OCI-LY7 (cell line): ENCODE measurements around the gene TOP1. TPM values are rescaled to one million over a fixed set of nuclear protein-coding genes. Genes with fewer than 3 reads are reported as not detected.

Experiments
- BruUV-seq: library from RNA; stranded (reverse); fragments of 400-500 nt; replicated peaks from 2 replicates; lab custom pipeline; 2021; lab: Mats Ljungman, UMichigan
- CTCF ChIA-PET: fragments of 300-600 bp; sonication (Branson Sonifier 250); formaldehyde crosslinking; loops from one replicate; lab custom pipeline; 2022; ENCODE audit warnings: antibody characterized with exemption; ENCODE audit not compliant: unreplicated experiment; lab: Charles Lee
- POLR2A ChIA-PET: fragments of 300-600 bp; sonication (Branson Sonifier 250); formaldehyde crosslinking; loops from one replicate; lab custom pipeline; 2022; ENCODE audit warnings: antibody characterized with exemption; lab: Charles Lee
- DNase-seq: peaks from one replicate; pipeline ENCODE4 v3.0.0-alpha.2; 2015; ENCODE audit warnings: low spot score
- H2AFZ ChIP-seq: fragments of 200-600 bp; sonication (generic), shearing (Covaris generic); 2 replicates; pipeline ENCODE4 v1.6.1; 2014; ENCODE audit warnings: mild to moderate bottlenecking, antibody characterized with exemption, low read length, moderate library complexity
- H3K27ac ChIP-seq: fragments of 200-600 bp; sonication (generic); 2 replicates; pipeline ENCODE4 v1.5.1; 2014; ENCODE audit warnings: mixed run types, low read depth, mild to moderate bottlenecking, moderate library complexity, low read length, inconsistent platforms; ENCODE audit not compliant: poor library complexity, severe bottlenecking
- H3K36me3 ChIP-seq: fragments of 200-600 bp; sonication (generic); 2 replicates; pipeline ENCODE4 v1.6.1; 2014; ENCODE audit warnings: mild to moderate bottlenecking, antibody characterized with exemption, low read length, moderate library complexity, mixed read lengths; ENCODE audit not compliant: insufficient read depth
- H3K4me1 ChIP-seq: fragments of 200-600 bp; sonication (generic); 2 replicates; pipeline ENCODE4 v1.5.1; 2014; ENCODE audit warnings: mild to moderate bottlenecking, low read length; ENCODE audit not compliant: insufficient read depth, poor library complexity, severe bottlenecking
- H3K4me2 ChIP-seq: fragments of 200-600 bp; sonication (generic); 2 replicates; pipeline ENCODE4 v1.6.1; 2014; ENCODE audit warnings: mild to moderate bottlenecking, low read length
- H3K4me3 ChIP-seq: fragments of 200-600 bp; sonication (generic); 2 replicates; pipeline ENCODE4 v1.5.1; 2014; ENCODE audit warnings: mild to moderate bottlenecking, low read depth, low read length; ENCODE audit not compliant: poor library complexity, severe bottlenecking
- H3K79me2 ChIP-seq: fragments of 200-600 bp; sonication (generic); 2 replicates; pipeline ENCODE4 v1.6.1; 2016; ENCODE audit warnings: low read depth, mild to moderate bottlenecking, low read length, moderate library complexity, mixed read lengths; ENCODE audit not compliant: insufficient read depth
- H3K9me2 ChIP-seq: fragments of 200-600 bp; sonication (generic); 2 replicates; pipeline ENCODE4 v1.6.1; 2016; ENCODE audit warnings: mild to moderate bottlenecking, low read length, mixed read lengths; ENCODE audit not compliant: insufficient read depth
- H3K9me3 ChIP-seq: fragments of 200-600 bp; sonication (generic); 2 replicates; pipeline ENCODE4 v1.6.1; 2014; ENCODE audit warnings: mild to moderate bottlenecking, mixed run types, low read length, mixed read lengths
- H4K20me1 ChIP-seq: fragments of 200-600 bp; sonication (generic); 2 replicates; pipeline ENCODE4 v1.6.1; 2014; ENCODE audit warnings: mild to moderate bottlenecking, antibody characterized with exemption, low read length, moderate library complexity, mixed read lengths; ENCODE audit not compliant: insufficient read depth
- EZH2phosphoT487 ChIP-seq: fragments of 200-600 bp; sonication (generic); IDR thresholded peaks from 2 replicates; pipeline ENCODE4 v1.6.1; 2018; ENCODE audit warnings: low read depth, borderline replicate concordance, mild to moderate bottlenecking, mixed run types, antibody characterized with exemption, low read length, moderate library complexity, mixed read lengths
- intact Hi-C: fragments of 100-400 bp; cut with micrococcal nuclease; formaldehyde crosslinking; loops from one replicate; pipeline ENCODE4 v1.10.0; 2022; ENCODE audit not compliant: unreplicated experiment
- total RNA-seq, 2 experiments: library from RNA; depleted of rRNA in 1 of 2; stranded (reverse); fragments of >200 nt in 1 of 2; shearing (Covaris generic) in 1 of 2; gene quantifications; 2 replicates each; pipeline ENCODE4 v1.2.3, GENCODE V29; 2014 to 2022
- TF ChIP-seq, protein P1 (sequence below): fragments of 200-600 bp; sonication (generic); conservative IDR thresholded peaks from 2 replicates; pipeline ENCODE4 v1.5.1; 2014; ENCODE audit warnings: mild to moderate bottlenecking, antibody characterized with exemption, low read length, moderate library complexity, mixed read lengths

TOP1 gene
- total RNA-seq, 2 experiments from 2014 or later: 44.6 to 200 TPM

DNA sequence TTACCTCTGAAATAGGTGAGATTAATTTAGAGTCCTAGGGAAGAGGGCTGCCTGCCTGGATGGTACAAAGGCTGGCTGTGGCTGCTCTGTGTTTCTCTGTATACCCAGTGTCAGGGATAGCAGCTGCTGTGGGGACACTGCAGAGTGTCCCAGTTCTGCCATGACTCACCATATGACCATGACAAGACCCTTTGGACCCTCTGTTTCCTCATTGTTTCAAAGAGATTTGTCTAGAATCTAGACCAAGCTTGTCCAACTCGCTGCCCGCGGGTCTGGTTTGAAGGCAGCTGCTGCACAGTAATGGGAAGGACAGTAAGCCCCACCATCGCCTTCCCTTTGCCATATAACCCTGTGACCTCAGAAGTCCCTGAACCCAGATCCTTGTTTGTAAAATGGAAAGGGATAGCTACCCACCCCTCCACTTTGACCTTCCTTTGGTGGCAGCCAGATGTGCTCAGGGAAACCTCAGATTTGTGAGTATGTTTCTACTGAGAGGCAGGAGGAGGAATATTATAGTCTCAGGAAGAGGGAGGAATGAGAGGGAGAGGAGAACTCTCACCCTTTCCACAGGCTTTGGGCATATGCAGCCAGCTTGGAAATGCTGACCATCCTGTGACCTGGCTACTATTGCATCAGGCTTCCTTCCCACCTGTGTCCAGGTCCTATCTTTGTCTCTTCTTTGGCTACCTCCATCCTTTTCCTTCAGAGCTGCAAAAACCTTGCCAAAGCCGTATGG, 122.7 kb downstream of the TOP1 start:
- H3K4me3 ChIP-seq: no peak overlapping the region
- intact Hi-C loops: no loop called here
- H3K4me1 ChIP-seq: peaks cover 48% of the 10 kb centered on the region
- CTCF ChIA-PET: no interaction called here
- TF ChIP-seq EZH2phosphoT487: no peak
- TF ChIP-seq, protein P1, sequence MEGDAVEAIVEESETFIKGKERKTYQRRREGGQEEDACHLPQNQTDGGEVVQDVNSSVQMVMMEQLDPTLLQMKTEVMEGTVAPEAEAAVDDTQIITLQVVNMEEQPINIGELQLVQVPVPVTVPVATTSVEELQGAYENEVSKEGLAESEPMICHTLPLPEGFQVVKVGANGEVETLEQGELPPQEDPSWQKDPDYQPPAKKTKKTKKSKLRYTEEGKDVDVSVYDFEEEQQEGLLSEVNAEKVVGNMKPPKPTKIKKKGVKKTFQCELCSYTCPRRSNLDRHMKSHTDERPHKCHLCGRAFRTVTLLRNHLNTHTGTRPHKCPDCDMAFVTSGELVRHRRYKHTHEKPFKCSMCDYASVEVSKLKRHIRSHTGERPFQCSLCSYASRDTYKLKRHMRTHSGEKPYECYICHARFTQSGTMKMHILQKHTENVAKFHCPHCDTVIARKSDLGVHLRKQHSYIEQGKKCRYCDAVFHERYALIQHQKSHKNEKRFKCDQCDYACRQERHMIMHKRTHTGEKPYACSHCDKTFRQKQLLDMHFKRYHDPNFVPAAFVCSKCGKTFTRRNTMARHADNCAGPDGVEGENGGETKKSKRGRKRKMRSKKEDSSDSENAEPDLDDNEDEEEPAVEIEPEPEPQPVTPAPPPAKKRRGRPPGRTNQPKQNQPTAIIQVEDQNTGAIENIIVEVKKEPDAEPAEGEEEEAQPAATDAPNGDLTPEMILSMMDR: no peak
- POLR2A ChIA-PET: interaction anchor here (1.5 kb wide), 2 partner anchors 9 to 11 kb away, joined by 3 to 6 read pairs; no protein-coding TSS in a partner anchor
- no peak overlapping the region for H2AFZ ChIP-seq
- peaks cover 16% of the 10 kb centered on the region for H3K36me3 ChIP-seq
- H3K9me2 ChIP-seq: no peaks in the 10 kb centered on the region
- H3K79me2 ChIP-seq: peaks cover 71% of the 10 kb centered on the region
- no peak overlapping the region for H3K4me2 ChIP-seq
- no peak for DNase-seq
- no peak overlapping the region for H3K27ac ChIP-seq
- peaks cover 8% of the 10 kb centered on the region; the same call in 1 of the 2 replicates for H4K20me1 ChIP-seq
- H3K9me3 ChIP-seq: no peaks in the 10 kb centered on the region
- BruUV-seq: no TSS peak

DNA sequence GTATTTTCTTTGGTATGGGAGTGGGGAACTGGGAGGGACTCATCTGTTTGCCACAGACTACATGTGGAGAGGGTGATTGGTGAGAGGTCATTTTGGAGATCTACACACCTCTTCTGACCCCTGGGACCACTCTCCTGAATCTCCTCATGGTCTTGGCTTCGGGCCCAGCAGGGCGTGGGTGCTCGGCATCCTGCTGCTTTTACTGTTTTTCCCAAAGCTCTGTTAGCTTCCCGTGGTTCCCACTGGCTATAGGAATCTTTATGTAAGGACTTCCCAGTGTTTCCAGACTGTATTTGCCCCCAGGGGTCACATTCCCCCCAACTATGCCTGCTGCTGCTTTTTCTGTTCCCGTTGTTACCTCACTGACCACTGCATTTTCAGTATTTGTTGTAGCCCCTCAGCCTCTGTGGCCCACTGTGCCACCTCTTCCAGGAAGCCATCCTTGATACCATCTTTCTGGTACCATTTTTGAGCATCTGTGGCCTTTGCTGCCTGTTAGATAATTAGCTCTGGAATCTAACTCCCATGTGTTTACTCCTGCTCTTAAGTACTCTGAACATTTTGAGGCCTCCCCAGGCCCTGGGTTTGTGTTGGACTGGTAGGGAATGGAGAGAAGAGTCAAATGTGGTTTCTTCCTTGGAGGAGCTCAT, 123.6 kb downstream of the TOP1 start:
- H3K9me2 ChIP-seq: no peaks in the 10 kb centered on the region
- intact Hi-C loops: no loop called here
- H3K4me2 ChIP-seq: no peak overlapping the region
- no peak overlapping the region for H3K4me3 ChIP-seq
- H2AFZ ChIP-seq: no peak overlapping the region
- no peak for TF ChIP-seq EZH2phosphoT487
- DNase-seq: no peak
- peaks cover 8% of the 10 kb centered on the region; the same call in 1 of the 2 replicates for H4K20me1 ChIP-seq
- H3K36me3 ChIP-seq: peaks cover 6% of the 10 kb centered on the region; the same call in 1 of the 2 replicates
- H3K79me2 ChIP-seq: peaks cover 62% of the 10 kb centered on the region; the same call in 1 of the 2 replicates
- H3K4me1 ChIP-seq: peaks cover 48% of the 10 kb centered on the region
- ChIA-PET CTCF (no interaction called here), POLR2A (interaction anchor here (1.4 to 1.5 kb wide), 3 partner anchors 9 to 12 kb away, joined by 3 to 6 read pairs (median 3); no protein-coding TSS in a partner anchor)
- no peaks in the 10 kb centered on the region for H3K9me3 ChIP-seq
- no TSS peak for BruUV-seq
- H3K27ac ChIP-seq: no peak overlapping the region

DNA sequence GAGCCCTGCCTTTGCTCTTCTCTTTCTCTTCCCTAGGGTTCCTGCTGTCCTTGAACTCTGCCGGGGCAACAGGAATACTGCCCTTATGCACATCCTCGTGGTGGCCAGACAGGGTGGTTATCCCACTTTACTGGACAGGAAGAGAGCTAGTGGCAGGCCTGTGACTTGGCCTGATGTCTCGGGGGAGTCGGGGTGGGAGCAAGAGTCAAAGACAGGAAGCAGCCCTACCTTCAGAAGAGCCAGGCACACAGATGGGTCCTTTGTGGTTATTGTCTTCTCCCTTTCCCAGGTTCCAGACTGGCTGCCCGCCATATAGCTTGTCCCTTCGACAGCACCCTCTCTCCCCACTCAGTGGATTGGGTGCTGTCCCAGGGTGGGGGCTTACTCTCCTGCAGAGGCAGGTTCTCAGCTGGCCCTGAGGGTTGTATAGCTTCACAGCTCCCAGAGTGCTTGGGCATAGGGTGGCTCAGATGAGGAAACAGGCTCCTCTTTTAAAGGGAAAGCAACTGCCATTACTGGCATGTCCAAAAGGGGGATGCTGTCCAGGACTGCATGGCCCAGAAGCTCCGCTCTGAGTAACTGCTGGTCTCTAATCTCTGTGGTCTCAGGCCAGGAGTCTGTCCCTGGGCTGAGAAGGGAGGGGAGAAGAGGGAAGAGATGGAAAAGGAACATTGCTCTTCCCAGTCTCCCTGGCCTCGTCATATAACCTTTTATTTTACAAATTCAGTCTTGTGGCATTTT, 126.0 kb downstream of the TOP1 start:
- Histone ChIP-seq H3K36me3 (peaks cover 8% of the 10 kb centered on the region), H3K79me2 (peaks cover 63% of the 10 kb centered on the region), H3K4me2 (no peak overlapping the region; the same call in 1 of the 2 replicates), H2AFZ (no peak overlapping the region), H4K20me1 (no peaks in the 10 kb centered on the region; the same call in 1 of the 2 replicates), H3K27ac (no peak overlapping the region), H3K9me2 (no peaks in the 10 kb centered on the region), H3K9me3 (no peaks in the 10 kb centered on the region), H3K4me3 (no peak overlapping the region), H3K4me1 (peaks cover 59% of the 10 kb centered on the region)
- CTCF ChIA-PET: no interaction called here
- POLR2A ChIA-PET: interaction anchor here (0.7 to 0.8 kb wide), 2 partner anchors 11 to 163 kb away, joined by 3 read pairs; no protein-coding TSS in a partner anchor
- no TSS peak for BruUV-seq
- no peak for TF ChIP-seq EZH2phosphoT487
- TF ChIP-seq, protein P1: no peak
- no peak for DNase-seq
- intact Hi-C loops: no loop called here
